Activated T-helper 9 cell treated with anti-CD3 and anti-CD28 coated beads, Interleukin-2, amount 50 U/mL, for 16 hours (primary cell): ENCODE measurements around the gene GIMAP4.
"Not testable (repeated sequence)": the region's sequence is repeated elsewhere in the genome, so short reads cannot be mapped to it uniquely, and the experiment has no call there.

ENCODE experiments used
- DNase-seq: peaks from one replicate; pipeline ENCODE4 v3.0.0-alpha.2; 2020; ENCODE audit warnings: low read depth

Gene GIMAP4

GRCh38 chr7:150580638-150581394, 13.6 kb downstream of the GIMAP4 start:
- DNase-seq, result no peak

- no peak for DNase-seq
These were observed 18.0 kb downstream of the GIMAP4 start for GRCh38 chr7:150585199-150585598.

- DNase-seq, result no peak
These were observed 19.0 kb downstream of the GIMAP4 start for GRCh38 chr7:150586068-150586784.

DNA sequence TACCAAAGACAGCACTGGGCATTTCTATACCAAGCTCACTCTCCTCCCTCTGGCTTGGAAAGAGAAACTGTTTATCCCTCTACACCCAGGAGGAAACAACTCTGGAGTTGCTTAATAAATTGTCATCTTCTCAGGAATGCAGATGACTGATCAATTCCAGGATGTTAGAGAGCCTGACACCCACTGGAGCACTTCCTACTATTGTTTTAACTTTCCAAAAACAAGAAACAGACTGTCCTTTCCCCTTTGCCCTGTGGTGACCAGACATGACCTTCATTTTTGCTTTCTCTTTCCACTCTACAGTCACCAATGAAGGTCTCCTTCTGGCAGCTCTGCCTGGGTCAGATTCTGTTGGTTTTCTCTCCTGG, 19.6 kb downstream of the GIMAP4 start:
- no peak for DNase-seq

- no peak for DNase-seq
These were observed 20.4 kb downstream of the GIMAP4 start for GRCh38 chr7:150587551-150587950.

DNA sequence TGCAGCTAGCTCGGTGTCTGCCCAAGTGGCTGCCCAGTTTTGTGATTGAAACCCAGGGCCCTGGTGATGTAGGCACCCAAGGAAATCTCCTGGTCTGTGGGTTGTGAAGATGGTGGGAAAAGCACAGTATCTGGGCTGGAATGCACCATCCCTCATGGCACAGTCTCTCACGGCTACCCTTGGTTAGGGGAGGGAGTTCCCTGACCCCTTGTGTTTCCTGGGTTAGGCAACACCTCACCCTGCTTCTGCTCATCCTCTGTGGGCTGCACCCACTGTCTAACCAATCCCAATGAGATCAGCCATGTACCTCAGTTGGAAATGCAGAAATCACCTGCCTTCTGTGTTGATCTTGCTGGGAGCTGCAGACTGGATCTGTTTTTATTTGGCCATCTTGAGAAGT, 27.6 kb downstream of the GIMAP4 start:
- DNase-seq, result no peak

DNA sequence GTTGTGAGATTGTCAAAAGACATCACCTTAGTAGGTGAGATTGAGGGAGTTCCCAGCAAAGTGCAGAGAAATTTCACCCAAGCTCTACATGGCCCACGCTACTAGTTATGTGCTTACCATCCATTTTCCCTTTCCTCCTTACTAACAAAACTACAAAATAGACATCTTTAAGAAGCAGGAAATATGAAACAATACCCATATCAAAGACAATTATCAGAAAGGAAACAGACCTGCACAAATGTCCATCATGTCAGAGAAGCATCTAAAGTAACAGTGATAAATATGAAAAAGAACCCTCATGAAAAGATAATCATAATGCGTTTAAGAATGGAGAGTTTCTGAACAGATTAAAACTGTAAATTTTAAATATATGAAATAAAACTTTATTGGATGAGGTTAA, 28.2 kb downstream of the GIMAP4 start:
- no peak for DNase-seq

DNA sequence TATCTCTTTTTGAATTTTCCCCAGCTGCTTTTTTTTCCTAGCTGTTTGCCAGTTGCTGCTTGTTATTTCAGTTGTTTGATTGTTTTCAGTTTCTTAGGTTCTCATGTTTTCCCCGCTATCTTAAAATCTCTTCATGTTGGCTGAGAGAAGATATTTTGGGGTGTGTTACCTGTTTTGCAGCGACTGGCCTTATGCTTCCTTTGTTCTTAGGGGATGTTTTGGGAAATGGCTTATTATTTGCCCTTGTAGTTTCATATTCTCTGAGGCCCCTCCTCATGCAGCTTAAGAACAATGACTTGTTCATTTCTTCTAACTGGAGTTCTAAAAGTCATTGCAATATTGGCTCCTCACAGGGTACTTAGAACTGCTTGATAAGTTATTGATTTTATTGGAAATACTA, 36.4 kb downstream of the GIMAP4 start:
- not testable (repeated sequence) for DNase-seq

- no peak for DNase-seq
These were observed 43.0 kb downstream of the GIMAP4 start for GRCh38 chr7:150610233-150610632.

DNA sequence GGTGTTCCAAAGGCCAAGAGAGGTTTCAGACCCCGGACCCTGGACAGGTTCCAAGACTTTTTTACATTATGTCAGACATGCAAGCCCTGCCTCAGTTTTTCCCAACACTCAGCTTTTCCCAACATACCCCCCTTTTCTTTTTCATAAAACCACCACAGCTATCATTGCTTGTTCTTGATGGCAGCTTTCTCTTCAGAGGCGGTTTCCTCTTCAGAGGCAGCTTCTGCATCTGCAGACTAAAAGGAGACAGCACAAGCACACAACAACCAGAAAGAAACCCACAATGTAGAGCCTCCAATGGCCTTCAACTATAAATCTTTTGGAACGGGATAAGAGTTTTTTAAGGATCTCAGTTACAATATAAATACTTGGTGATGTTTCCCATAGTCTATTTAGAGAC, 45.7 kb downstream of the GIMAP4 start:
- DNase-seq, result no peak

GRCh38 chr7:150613880-150614279, 46.7 kb downstream of the GIMAP4 start:
- no peak for DNase-seq

- not testable (repeated sequence) for DNase-seq
These were observed 47.2 kb downstream of the GIMAP4 start for GRCh38 chr7:150614426-150614825.

GRCh38 chr7:150615221-150615755, 48.1 kb downstream of the GIMAP4 start:
- DNase-seq, result not testable (repeated sequence)

DNA sequence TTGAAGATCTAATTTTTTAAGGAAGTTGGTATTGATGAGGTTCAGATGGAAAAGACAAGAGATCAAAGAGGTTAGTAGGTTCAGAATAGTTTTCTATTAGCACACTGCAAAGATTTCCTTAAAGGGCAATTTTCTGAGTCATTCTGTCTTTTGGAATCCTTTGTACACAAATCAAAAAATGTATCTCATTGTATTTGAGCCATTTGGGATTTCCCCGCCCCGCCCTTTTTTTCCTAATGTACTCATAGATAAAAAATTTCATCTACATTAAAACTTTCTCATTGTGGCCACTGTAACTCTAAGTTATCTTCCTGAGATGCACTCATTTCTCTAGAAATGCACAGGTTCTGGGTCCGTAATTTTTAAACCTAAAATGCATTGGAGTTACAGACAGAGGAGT, 52.9 kb downstream of the GIMAP4 start:
- no peak for DNase-seq

- DNase-seq, result no peak
These were observed 53.6 kb downstream of the GIMAP4 start for GRCh38 chr7:150620617-150621371.

- DNase-seq, result no peak
These were observed 54.2 kb downstream of the GIMAP4 start for GRCh38 chr7:150621376-150621775.
